Measurements from ENCODE around the gene DHRS4L2. TPM values are rescaled to one million over a fixed set of nuclear protein-coding genes. Genes with fewer than 3 reads are reported as not detected.
"Not testable (repeated sequence)": the region's sequence is repeated elsewhere in the genome, so short reads cannot be mapped to it uniquely, and the experiment has no call there.

DHRS4L2 gene
- total and polyA plus RNA-seq, 4 donors, result 16.7 to 56.8 (median 44.0) TPM

GRCh38 chr14:23951590-23952201, 37.0 kb upstream of the DHRS4L2 start:
- TF ChIP-seq FOXA2 (IDR thresholded peaks at IDR 0.05) (no peak), ZBTB33 (IDR thresholded peaks at IDR 0.05) (no peak), TAF1 (conservative IDR thresholded peaks at IDR 0.05) (peak; percentile 46), GABPA (IDR thresholded peaks at IDR 0.05 in 1 of 2, conservative IDR thresholded peaks at IDR 0.05 in 1 of 2) (no peak), NR2F2 (IDR thresholded peaks at IDR 0.05) (no peak), HNF4G (IDR thresholded peaks at IDR 0.05) (no peak), FOXA1 (IDR thresholded peaks at IDR 0.05) (no peak), HNF4A (conservative IDR thresholded peaks at IDR 0.05) (peak; percentile 60 to 64), RAD21 (IDR thresholded peaks at IDR 0.05) (peak; percentile 11 to 44), MAX (IDR thresholded peaks at IDR 0.05) (no peak), YY1 (IDR thresholded peaks at IDR 0.05) (peak; percentile 31), EGR1 (IDR thresholded peaks at IDR 0.05; ENCODE audit: low read depth in 2 of 2) (no peak), JUND (IDR thresholded peaks at IDR 0.05) (no peak), SP1 (IDR thresholded peaks at IDR 0.05) (peak; percentile 63), RXRA (IDR thresholded peaks at IDR 0.05) (peak in 1 of 2 donors; percentile 59), CTCF (IDR thresholded peaks at IDR 0.05; ENCODE audit: low read depth, low read length, missing input control) (peak; percentile 16)
- TF ChIP-seq, protein P1, sequence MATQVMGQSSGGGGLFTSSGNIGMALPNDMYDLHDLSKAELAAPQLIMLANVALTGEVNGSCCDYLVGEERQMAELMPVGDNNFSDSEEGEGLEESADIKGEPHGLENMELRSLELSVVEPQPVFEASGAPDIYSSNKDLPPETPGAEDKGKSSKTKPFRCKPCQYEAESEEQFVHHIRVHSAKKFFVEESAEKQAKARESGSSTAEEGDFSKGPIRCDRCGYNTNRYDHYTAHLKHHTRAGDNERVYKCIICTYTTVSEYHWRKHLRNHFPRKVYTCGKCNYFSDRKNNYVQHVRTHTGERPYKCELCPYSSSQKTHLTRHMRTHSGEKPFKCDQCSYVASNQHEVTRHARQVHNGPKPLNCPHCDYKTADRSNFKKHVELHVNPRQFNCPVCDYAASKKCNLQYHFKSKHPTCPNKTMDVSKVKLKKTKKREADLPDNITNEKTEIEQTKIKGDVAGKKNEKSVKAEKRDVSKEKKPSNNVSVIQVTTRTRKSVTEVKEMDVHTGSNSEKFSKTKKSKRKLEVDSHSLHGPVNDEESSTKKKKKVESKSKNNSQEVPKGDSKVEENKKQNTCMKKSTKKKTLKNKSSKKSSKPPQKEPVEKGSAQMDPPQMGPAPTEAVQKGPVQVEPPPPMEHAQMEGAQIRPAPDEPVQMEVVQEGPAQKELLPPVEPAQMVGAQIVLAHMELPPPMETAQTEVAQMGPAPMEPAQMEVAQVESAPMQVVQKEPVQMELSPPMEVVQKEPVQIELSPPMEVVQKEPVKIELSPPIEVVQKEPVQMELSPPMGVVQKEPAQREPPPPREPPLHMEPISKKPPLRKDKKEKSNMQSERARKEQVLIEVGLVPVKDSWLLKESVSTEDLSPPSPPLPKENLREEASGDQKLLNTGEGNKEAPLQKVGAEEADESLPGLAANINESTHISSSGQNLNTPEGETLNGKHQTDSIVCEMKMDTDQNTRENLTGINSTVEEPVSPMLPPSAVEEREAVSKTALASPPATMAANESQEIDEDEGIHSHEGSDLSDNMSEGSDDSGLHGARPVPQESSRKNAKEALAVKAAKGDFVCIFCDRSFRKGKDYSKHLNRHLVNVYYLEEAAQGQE (IDR thresholded peaks at IDR 0.05), result peak; percentile 39
- TF ChIP-seq, protein P2, sequence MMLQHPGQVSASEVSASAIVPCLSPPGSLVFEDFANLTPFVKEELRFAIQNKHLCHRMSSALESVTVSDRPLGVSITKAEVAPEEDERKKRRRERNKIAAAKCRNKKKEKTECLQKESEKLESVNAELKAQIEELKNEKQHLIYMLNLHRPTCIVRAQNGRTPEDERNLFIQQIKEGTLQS (IDR thresholded peaks at IDR 0.05), result no peak
- Histone ChIP-seq H3K4me1 (ENCODE audit: control insufficient read depth in 4 of 4, insufficient read depth in 4 of 4, low read length in 3 of 4) (peaks cover 3 to 36% (median 25%) of the 10 kb centered on the region in 4 donors), H3K9ac (ENCODE audit: low read depth in 1 of 2, low read length in 2 of 2) (no peak overlapping the region), H3K27ac (ENCODE audit: low read depth in 1 of 2, low read length in 2 of 2) (peak overlapping the region; percentile 57 to 67), H3K27me3 (ENCODE audit: control insufficient read depth in 4 of 4, insufficient read depth in 4 of 4, low read length in 3 of 4) (no peaks in the 10 kb centered on the region), H3K36me3 (ENCODE audit: control insufficient read depth in 4 of 4, insufficient read depth in 3 of 4, low read depth in 1 of 4, low read length in 3 of 4) (peaks cover 0 to 7% (median 3%) of the 10 kb centered on the region in 4 donors), H3K9me3 (ENCODE audit: control insufficient read depth in 4 of 4, low read length in 3 of 4) (no peaks in the 10 kb centered on the region), H3K4me3 (ENCODE audit: low read depth in 1 of 3, low read length in 3 of 3) (peak overlapping the region in 1 of 3 donors; percentile 26)
- no peak for DNase-seq (ENCODE audit: low spot score)
- WGBS, result 38% methylated on average over 8 of the region's 8 CpGs

DNA sequence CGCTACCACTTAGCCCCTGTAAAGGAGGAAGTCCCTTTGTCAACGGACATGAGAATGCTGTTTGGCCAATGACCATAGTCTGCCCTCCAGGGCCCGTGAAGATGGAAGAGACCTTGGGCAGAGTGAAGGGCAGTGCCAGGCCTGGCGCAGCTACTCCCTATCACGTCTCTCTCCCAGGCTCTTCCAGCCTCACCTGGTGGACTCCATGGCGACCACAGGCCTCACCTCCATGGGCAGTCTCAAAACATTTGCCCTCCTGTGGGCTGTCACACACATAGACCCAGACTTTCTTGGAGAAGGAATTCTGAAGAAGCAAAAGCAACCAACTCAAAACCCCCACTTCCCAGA, 35.6 kb upstream of the DHRS4L2 start:
- H3K27ac ChIP-seq (ENCODE audit: low read depth in 1 of 2, low read length in 2 of 2), result peak overlapping the region; percentile 85 to 86
- not testable (repeated sequence) for H3K36me3 ChIP-seq (ENCODE audit: control insufficient read depth in 4 of 4, insufficient read depth in 3 of 4, low read depth in 1 of 4, low read length in 3 of 4); DNase-seq (ENCODE audit: low spot score); H3K9me3 ChIP-seq (ENCODE audit: control insufficient read depth in 4 of 4, low read length in 3 of 4); H3K27me3 ChIP-seq (ENCODE audit: control insufficient read depth in 4 of 4, insufficient read depth in 4 of 4, low read length in 3 of 4)
- 26% methylated on average over 6 of the region's 6 CpGs for WGBS
- H3K4me3 ChIP-seq (ENCODE audit: low read depth in 1 of 3, low read length in 3 of 3), result peak overlapping the region; percentile 50 to 87 (median 75)
- H3K9ac ChIP-seq (ENCODE audit: low read depth in 1 of 2, low read length in 2 of 2), result peak overlapping the region; percentile 42 to 91
- H3K4me1 ChIP-seq (ENCODE audit: control insufficient read depth in 4 of 4, insufficient read depth in 4 of 4, low read length in 3 of 4), result peaks cover 3 to 34% (median 24%) of the 10 kb centered on the region in 4 donors
